HG02973 (cell line): ENCODE measurements around the gene C1orf21.
"Not testable (repeated sequence)": the region's sequence is repeated elsewhere in the genome, so short reads cannot be mapped to it uniquely, and the experiment has no call there.

Experiments
- ATAC-seq: cut with Tn5 transposase; IDR thresholded peaks from one replicate; pipeline ENCODE4 v1.9.1; 2021; ENCODE audit warnings: moderate library complexity; ENCODE audit not compliant: unreplicated experiment

C1orf21 gene

DNA sequence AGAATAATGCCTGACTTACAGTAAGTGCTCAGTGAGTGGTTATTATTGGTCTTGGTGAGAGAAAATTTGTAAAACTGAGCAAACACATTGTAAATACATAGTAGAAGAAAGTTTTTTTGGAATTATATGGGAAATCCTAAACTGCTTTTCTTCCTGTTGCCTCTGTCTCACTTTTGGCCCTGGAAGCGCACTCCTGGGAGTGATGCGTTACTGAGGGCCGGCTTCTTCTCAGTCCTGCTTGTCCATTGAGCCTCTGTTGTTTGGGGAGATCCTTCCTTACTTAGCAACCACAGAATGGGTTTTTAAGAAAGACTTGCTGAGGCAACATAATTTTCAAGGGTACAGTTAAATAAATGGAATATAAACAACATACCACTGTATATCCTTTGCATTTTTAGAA lies 201.9 kb downstream of the C1orf21 start:
- no peak for ATAC-seq

DNA sequence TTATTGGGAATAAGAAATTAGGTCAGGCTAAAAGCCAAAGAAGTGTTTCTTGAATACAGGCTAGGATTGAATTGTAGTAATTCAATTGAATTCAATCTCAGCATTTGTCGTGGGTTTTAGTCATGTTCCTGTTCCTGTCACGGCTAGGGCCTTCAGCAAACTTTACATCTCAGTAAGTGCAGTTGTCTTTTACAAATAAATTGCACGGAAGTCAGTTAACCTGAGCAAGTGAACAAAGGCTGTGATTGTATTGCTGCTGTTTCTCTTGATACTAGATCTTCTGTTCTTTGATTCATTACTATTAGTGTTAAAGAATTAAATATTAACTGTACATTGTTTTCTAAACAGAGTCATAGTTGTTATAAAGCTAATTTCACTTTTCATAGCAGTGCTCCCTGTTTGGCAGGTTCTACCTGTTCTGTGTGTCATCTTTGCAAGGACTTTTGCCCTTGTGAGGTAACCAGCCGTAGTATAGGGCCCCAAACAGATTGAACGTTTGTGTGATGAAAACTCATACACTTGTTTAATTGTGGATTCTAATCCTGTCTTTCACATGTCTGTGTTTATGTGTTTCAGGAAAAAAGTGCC lies 203.4 kb downstream of the C1orf21 start:
- ATAC-seq, result no peak

DNA sequence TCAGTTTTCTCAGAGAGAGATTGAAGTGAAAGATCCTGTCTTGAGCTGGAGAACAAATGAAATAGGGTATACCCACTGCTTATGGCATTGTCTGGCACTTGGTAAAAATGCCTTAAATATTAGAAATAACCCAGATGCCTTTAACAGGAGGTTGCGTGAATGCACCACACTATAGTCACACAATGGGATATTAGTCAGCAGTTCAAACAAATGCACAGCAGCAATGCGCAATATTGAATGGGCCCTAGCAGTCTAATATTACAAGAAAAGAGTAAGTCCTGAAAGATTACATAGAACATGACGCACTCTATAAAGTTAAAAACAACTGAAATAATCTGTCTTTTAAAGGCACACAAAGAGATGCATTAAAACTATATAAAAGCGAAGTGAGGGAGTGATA lies 206.8 kb downstream of the C1orf21 start:
- no peak for ATAC-seq

DNA sequence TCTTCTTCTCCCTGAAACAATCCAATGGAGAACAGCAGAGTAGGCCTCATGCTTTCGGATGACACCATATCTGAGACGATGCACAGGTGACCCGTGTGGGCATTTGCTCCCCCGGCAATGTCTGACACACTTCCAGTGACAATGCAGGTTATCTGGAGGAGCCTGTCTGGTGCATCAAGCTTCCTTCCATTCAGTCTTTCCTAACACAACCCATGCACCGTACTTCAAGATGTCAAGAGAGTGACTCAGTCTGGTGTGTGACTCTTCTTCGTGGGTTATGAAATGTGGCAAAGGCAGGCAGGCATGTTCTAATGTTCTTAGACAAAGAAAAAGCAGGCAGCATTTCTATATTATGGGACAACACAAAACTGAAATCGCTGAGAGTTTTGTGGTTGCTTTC lies 208.8 kb downstream of the C1orf21 start:
- ATAC-seq, result no peak

DNA sequence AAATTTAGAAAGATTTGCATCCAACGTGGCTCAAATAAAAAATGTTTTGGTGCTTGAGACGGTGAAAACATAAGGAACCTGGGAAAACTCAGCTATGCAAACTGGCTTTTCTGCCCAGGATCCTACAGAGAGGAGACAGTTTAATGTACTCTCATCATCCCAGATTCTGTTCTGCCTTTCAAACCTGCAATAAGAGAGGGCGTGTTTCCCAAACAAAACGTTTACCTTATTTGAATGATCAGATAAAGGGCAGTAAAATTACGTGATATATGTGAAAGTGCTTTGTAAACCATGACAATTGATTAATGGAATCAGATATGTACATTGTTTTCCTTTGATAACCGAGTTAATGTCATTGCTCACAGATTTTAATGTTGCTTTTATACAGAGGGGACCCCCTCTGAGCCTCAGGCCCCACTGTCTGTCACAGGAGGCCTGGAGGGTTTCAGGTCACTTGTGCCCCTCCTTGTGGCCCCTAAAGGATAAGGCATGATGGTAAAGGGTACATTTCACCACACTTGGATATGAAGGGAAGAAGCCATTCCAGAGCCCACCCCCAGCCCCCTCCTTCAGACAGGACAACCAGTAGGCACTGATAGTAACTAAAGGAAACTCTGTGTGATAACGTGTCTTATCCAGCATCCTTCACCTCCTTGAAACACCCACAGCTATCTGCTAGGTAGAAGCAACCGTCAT lies 210.3 kb downstream of the C1orf21 start:
- no peak for ATAC-seq

DNA sequence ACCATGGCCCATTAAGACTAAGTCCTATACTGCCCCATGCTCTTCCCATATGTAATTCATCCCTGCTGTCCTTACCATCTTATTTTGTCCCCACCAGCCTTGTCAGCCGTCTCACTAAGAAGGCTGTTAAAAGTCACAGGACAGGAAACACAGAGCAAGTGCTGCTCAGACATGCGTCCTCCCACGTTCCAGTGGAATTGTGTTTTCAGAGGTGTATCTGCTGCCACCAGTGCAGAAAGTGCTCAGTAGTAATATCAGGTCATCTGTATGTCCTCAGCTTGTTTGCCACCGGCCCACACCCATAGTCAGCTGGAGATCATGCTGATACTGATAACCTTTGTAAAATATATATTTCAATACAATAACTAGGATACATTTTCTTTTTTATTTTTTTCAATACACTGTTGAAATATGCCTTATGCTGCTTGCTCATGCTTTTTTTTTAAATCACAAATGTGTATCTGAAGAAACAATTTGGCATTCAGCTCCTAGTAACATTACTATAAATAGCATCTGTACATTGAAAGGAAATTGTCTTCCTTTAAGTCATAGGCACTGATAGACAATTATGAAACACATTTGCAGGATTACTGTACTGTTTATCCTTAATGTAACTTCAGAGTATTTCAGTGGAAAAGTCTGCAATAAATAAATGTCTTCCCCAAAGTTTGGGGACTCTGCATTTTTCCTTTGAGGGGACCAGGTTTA lies 211.0 kb downstream of the C1orf21 start:
- ATAC-seq, result no peak

DNA sequence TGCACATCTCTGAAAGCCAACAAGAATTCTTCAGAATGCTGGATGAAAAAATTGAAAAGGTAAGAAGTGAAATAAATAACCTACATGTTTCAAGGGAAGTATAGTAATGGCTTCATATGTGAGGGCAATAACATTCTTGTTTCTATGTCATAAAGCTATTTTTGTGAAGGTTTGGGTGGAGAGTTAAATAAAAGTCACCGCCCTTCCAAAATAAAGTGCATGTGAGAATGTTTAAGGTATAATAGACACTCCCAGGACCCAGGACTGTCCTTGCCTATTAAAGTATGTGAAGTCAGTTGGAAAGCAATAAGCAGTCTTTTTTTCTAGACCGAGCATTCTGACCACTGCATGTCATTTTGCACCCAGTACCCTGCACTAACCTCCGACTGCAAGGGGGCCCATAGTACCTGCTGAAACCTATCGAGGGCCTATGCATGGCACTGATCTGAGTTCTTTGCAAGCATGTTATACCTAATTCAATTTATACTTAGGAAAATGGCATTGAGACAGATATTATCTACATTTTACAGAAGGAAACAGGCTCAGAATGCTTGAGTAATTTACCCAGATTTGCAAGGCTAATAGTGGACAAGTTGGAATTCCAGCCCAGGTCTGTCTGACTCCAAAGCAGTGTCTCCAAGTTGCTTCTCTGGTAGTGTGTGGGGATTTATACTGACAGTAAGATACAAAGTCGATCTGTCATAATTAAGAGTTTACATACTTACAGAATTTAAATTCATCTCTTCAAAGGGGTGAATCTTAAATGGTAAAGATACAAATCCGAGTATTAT lies 211.8 kb downstream of the C1orf21 start:
- ATAC-seq, result no peak

DNA sequence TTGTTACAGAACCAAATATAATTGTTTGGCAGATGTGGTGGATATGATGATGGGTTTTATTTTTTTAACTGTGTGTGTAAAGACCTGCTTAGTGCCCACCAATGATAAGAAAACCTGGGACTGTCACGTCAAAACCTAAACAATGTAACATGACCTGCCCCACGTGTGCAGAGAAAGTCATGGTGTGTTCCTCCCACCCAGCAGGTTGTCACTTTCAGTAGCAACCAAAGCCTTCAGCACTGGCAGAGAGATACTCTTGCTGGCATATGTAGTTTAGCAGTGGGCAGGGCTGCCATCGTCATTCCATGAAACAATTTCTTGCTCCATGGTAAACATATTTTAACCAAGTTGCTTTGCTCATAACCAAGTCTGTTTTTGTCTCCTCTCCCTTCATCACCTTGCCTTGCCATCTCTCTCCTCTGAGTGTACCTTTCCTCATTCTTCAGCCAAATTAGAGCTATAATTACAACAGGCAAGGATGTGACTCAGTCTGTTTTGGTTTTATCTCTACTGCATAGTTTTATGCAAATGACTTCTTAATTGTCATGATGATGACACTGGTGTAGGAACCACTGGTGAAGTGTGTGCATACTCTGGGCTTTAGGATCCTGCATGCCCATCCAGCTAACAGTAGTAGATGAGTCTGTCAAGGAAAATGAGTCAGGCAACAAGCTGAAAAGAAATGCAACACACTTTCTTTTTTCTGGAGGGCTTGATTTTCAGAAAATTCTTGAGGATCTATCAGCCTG lies 217.5 kb downstream of the C1orf21 start:
- no peak for ATAC-seq

DNA sequence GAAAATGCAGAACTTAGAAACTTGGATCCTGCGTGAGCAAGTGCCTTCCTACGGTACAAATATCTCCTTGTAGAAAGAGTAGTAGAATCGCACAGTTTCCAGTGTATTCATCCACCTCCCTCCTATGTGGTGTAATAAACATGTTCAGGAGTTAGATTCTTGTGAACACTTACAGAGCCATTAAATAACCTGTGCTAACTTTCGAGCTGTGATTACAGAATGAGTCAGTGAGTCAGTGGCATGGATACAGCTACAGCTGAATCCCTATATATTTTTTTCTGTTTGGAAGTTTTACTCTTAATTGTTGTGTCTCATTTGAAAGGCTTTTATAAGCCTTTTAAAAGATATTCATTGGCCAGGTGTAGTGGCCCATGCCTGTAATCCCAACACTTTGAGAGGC lies 219.1 kb downstream of the C1orf21 start:
- ATAC-seq, result no peak

DNA sequence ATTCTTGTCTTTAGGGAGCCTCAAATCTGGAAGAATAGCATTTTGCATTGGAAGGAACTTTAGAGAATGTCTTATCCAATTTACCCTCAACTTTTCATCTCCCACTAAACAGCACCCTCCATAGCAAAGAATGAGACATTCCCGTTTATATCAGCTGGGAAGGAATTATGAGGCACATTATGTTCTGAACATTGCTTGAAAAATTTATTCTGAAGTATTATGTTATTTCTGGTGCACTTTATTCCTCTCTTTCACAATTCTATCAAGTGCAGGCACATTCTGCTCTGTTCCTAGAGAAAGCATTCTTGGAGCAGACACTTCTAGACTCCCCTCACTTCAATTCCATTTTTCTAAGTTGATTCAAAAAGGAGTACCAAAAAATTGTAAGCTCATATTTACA lies 220.0 kb downstream of the C1orf21 start:
- ATAC-seq, result no peak

DNA sequence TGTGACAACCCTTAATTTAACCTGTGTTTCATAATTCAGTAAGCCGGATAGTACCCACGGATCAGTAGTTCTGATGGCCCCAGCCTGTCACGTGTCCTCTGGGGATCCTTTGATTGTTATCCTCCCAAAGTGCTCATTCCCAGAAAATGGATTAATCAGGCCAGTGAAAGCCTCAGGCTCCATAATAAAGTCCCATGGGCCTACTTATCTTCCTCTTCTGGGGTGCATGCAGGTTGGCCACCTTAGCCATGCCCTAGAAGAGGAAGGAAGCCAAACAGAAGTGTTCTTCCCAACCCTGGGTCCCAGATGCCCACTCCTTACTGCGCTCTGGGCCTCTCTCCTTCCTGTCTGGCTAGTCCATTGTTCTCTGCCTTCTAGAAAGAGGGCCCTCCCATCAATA lies 221.8 kb downstream of the C1orf21 start:
- no peak for ATAC-seq

DNA sequence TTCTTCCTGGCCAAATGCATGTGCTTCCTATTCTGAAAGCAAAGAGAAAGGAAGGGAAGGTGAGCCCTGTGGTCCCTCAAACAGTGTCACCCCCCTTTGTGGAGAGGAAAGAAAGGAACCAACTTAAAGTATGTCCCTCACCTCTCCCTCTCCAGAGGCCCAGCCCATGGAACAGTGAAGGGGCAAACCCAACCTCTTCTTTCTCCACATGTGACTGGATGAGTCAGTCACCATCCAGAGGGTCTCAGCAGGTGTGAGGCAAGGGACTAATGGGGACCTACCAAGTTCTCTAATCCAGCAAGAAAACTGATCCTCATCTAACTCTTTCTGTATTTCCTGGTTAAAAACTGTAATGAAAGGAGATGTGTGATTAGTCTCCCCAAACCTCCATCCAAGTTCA lies 222.2 kb downstream of the C1orf21 start:
- no peak for ATAC-seq

DNA sequence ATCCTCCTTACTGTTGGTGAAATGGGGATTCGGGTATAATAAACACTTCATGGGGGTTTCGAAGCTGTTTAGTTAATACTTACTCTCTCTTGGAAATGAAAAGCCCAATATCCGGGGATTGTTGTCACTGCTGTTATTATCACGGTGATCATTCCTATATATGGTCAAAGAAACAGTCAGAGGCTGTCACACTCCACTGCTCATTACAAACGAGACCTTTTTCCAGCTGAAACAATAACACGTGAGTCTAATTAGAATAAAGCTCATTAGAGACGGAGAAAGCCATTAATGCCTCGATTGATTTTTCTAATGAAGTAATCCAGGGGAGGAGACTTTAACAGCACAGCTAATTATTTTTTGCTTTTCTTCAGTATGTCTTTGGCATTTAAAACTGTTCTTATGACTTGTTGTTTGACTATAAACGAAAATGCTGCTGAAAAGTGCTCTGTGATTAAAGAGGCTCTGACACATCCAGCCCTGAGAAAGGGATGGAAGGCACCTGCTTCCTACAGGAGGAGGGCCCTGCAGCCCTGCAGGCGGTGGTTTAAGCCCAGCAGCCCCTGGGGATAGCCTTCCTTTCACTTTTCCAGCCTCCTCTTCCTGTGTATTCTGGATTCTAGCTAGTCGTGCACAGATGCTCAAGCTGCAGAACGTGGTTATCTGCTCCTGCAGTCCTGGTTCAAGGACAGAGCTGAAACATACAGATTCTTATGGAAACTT lies 224.2 kb downstream of the C1orf21 start:
- ATAC-seq, result no peak

DNA sequence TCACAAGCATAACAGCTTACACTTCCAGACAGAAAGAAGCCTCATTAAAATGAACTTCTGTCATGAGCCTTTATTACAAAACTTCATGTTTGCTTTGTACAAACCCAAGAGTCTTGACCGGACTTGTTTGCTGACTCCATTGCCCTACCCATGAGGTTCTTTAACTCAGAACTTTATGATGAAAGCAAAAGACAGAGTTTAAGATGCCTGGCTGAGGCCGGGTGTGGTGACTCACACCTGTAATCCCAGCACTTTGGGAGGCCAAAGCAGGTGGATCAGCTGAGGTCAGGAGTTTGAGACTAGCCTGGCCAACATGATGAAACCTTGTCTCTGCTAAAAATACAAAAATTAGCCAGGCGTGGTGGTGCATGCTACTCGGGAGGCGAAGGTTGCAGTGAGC lies 225.4 kb downstream of the C1orf21 start:
- not testable (repeated sequence) for ATAC-seq

DNA sequence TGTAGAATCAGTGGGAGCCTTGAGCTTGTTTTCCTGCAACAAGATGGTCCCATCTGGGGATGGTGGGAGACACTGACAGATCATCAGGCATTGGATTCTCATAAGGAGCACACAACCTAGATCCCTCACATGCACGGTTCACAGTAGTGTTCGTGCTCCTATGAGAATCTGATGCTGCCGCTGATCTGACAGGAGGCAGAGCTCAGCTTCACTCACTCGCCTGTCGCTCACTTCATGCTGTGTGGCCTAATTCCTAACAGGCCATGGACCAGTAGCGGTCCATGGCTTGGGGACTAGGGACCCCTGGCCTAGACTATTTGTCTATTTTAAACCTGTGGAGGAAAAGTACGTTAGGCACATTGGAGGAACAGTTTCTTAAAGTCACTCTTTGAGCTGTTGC lies 227.8 kb downstream of the C1orf21 start:
- ATAC-seq, result no peak

DNA sequence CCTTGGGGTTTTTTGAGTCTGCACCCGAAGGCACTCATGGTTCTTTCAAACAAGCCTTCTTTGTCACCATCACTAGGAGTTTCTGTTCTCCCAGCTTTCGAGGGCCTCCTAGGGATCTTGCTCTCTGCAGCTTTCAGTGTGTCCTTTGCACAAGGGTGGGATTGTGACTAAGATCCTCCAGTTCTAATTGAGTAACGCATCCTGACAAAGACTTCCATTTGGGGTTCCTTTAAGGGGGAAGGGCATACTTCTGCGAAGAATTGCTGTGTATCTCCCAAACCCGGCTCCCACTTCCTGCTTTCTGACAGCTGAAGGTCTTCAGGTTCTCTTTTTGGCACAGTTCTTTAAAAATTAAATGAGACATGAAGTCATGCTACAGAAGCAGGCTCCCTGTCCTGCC lies 228.5 kb downstream of the C1orf21 start:
- no peak for ATAC-seq

DNA sequence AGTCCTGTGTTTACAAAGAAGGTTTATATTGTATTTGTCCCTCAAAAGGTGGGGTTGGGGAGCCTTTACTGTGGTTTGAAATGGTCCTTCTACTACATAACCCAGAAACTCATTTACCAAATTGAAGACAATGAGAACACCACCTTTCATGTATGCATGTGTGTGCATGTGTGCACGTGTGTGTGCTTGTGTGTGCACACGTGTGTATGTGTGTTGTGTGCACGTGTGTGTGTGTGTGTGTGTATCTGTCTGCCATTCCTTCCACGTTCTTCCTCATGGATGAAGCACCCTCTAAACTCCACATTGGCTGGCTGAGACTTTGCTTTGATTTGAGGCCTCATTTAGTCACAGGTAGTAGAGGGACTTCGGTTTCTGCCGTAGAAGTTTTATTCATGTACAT lies 229.7 kb downstream of the C1orf21 start:
- ATAC-seq, result no peak

DNA sequence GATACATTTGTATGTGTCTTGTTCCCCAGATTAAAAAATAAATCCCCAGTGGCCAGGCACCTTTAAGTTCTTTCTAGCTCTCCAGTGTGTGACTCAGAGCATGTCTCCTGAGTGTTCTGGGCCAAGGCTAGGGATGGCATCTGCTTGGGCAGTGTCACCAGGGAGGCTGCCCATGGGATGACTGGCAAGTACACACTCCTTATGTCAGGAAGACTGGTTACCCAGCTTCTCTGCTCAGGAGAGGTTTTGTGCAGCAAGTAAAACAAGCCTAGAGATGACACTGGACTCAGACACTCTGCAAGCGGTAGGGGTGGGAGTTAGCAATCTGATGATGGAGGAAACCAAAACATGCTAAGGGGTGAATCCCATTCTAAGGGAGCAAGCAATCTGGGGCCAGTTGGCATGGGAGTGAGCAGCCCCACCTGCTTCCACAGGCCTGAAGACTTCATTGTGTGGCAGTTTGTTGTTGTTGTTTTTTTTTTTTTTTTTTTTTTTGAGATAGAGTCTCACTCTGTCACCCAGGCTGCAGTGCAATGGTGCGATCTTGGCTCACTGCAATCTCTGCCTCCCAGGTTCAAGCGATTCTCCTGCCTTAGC lies 230.7 kb downstream of the C1orf21 start:
- ATAC-seq, result no peak

DNA sequence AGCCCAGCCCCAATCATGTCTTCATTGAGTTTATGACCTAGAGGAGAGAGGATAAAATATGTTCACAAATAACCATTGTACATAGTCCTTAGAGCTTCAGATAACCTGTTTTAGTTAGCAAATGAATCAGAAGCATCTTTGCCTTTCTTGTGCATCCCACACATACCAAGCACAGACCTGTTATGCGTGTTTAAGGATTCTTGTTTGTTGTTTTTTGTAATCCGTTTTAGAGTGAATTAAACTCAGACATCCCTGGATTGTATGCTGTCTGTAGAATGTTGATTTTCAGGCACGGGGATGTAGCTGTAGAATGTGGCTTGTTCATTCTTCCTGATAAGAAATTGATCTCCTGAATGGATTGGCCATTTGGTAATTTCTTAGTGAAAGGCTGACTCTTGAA lies 232.0 kb downstream of the C1orf21 start:
- ATAC-seq, result no peak

DNA sequence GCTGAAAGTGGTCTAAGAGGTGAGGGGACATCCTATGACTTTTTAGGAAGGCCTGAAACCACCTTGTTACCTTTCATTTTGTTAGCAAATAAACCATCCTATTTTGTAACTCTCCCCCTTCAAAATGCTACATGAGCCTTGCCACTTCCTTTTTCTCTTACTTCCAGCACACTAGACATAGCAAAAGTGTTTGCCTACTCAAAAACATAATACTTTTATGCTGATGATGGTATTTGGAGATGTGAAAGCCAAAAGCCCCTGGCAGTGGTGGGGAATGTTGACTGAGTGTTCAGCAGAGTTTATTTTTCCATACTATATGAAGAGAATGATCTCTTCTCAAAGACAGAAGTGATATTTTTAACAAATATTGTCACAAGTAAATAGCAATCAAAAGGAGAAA lies 233.6 kb downstream of the C1orf21 start:
- ATAC-seq, result no peak
